Measurements from ENCODE around the gene ASB6.
A peak's percentile ranks its signal among the peaks of the same experiment; 100 is the strongest.

The ASB6 gene

DNA sequence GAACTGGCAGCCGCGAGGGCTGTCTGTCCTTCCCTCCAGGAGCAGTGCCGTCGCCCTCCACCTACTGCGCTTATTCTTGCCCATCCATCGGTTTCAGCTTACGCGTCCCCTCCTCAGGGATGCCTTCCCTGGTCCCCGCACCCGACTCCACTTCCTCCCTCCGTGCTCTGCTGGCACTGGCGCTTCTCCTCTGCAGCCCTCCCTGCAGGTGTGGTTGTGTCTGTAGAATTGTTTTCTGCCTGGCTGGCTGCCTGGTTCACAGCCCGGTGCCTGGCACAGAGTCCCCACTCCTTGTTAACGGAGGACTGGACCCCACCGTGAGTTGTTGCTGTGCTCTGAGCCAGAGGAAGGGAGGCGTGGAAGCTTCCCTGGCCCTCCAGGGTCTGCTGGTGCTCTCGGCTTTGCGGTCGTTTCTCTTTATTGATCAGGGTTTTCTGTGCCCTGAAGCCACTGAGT is 10.2 kb downstream of the ASB6 start:
- Histone ChIP-seq H2AK5ac (ENCODE audit: low read length, severe bottlenecking) (no peak overlapping the region), H3K36me3 (ENCODE audit: control insufficient read depth in 1 of 2, insufficient read depth in 2 of 2, low read depth in 1 of 2, low read length in 2 of 2) (peaks cover 43 to 56% of the 10 kb centered on the region in 2 experiments), H3K4me2 (ENCODE audit: low read length, poor library complexity, severe bottlenecking) (no peak overlapping the region), H3K4ac (ENCODE audit: low read depth in 1 of 2, low read length in 2 of 2) (no peak overlapping the region), H3K27me3 (ENCODE audit: control insufficient read depth in 1 of 2, insufficient read depth in 1 of 2, low read length in 2 of 2) (no peaks in the 10 kb centered on the region), H3K14ac (ENCODE audit: low read length in 2 of 2) (no peak overlapping the region), H4K91ac (ENCODE audit: low read length) (no peak overlapping the region), H2BK15ac (ENCODE audit: low read depth, poor library complexity, severe bottlenecking) (no peak overlapping the region), H2BK120ac (ENCODE audit: low read depth, low read length) (no peak overlapping the region), H2BK5ac (ENCODE audit: low read depth, low read length, poor library complexity, severe bottlenecking) (no peak overlapping the region), H3K23ac (ENCODE audit: low read length in 2 of 2) (peak overlapping the region in 1 of 2 experiments; percentile 38), H2AFZ (ENCODE audit: low read depth, low read length) (no peak overlapping the region), H4K8ac (ENCODE audit: low read length) (no peak overlapping the region), H3K79me1 (replicated peaks; ENCODE audit: low read length, poor library complexity, severe bottlenecking) (peaks cover 12% of the 10 kb centered on the region), H3K9ac (ENCODE audit: low read length) (no peak overlapping the region), H3K18ac (ENCODE audit: low read depth in 1 of 2, low read length in 2 of 2) (no peak overlapping the region), H2BK12ac (ENCODE audit: low read length in 2 of 2) (no peak overlapping the region), H3K4me1 (ENCODE audit: control insufficient read depth, insufficient read depth, low read depth, low read length) (peaks cover 47% of the 10 kb centered on the region), H3K4me3 (ENCODE audit: insufficient read depth in 1 of 2, low read depth in 1 of 2, low read length in 2 of 2) (no peak overlapping the region), H3K9me3 (ENCODE audit: control insufficient read depth, low read length) (no peaks in the 10 kb centered on the region), H3K27ac (ENCODE audit: low read length, poor library complexity, severe bottlenecking) (no peak overlapping the region)
- no peak for DNase-seq
- 92% methylated on average over 19 of the region's 19 CpGs for WGBS

- Histone ChIP-seq H3K9ac (ENCODE audit: low read length) (no peak overlapping the region), H3K4me3 (ENCODE audit: insufficient read depth in 1 of 2, low read depth in 1 of 2, low read length in 2 of 2) (no peak overlapping the region), H2BK5ac (ENCODE audit: low read depth, low read length, poor library complexity, severe bottlenecking) (no peak overlapping the region), H3K4ac (ENCODE audit: low read depth in 1 of 2, low read length in 2 of 2) (no peak overlapping the region), H2BK12ac (ENCODE audit: low read length in 2 of 2) (no peak overlapping the region), H3K4me1 (ENCODE audit: control insufficient read depth, insufficient read depth, low read depth, low read length) (peaks cover 47% of the 10 kb centered on the region), H3K14ac (ENCODE audit: low read length in 2 of 2) (peak overlapping the region in 1 of 2 experiments; percentile 19), H3K36me3 (ENCODE audit: control insufficient read depth in 1 of 2, insufficient read depth in 2 of 2, low read depth in 1 of 2, low read length in 2 of 2) (peaks cover 40 to 53% of the 10 kb centered on the region in 2 experiments), H2AFZ (ENCODE audit: low read depth, low read length) (no peak overlapping the region), H3K27me3 (ENCODE audit: control insufficient read depth in 1 of 2, insufficient read depth in 1 of 2, low read length in 2 of 2) (no peaks in the 10 kb centered on the region), H3K9me3 (ENCODE audit: control insufficient read depth, low read length) (no peaks in the 10 kb centered on the region), H4K8ac (ENCODE audit: low read length) (no peak overlapping the region), H2AK5ac (ENCODE audit: low read length, severe bottlenecking) (no peak overlapping the region), H2BK120ac (ENCODE audit: low read depth, low read length) (no peak overlapping the region), H2BK15ac (ENCODE audit: low read depth, poor library complexity, severe bottlenecking) (no peak overlapping the region), H4K91ac (ENCODE audit: low read length) (no peak overlapping the region), H3K4me2 (ENCODE audit: low read length, poor library complexity, severe bottlenecking) (no peak overlapping the region), H3K27ac (ENCODE audit: low read length, poor library complexity, severe bottlenecking) (no peak overlapping the region), H3K79me1 (replicated peaks; ENCODE audit: low read length, poor library complexity, severe bottlenecking) (peaks cover 12% of the 10 kb centered on the region), H3K18ac (ENCODE audit: low read depth in 1 of 2, low read length in 2 of 2) (no peak overlapping the region), H3K23ac (ENCODE audit: low read length in 2 of 2) (no peak overlapping the region)
- DNase-seq, result peak; percentile 18
- WGBS, result 87% methylated on average over 21 of the region's 21 CpGs
These were observed 10.8 kb downstream of the ASB6 start for GRCh38 chr9:129630967-129631673.

- Histone ChIP-seq H3K27me3 (ENCODE audit: control insufficient read depth in 1 of 2, insufficient read depth in 1 of 2, low read length in 2 of 2) (no peaks in the 10 kb centered on the region), H3K4ac (ENCODE audit: low read depth in 1 of 2, low read length in 2 of 2) (peak overlapping the region in 1 of 2 experiments; percentile 17), H3K23ac (ENCODE audit: low read length in 2 of 2) (no peak overlapping the region), H3K9me3 (ENCODE audit: control insufficient read depth, low read length) (no peaks in the 10 kb centered on the region), H2BK12ac (ENCODE audit: low read length in 2 of 2) (no peak overlapping the region), H3K9ac (ENCODE audit: low read length) (no peak overlapping the region), H3K79me1 (replicated peaks; ENCODE audit: low read length, poor library complexity, severe bottlenecking) (peaks cover 7% of the 10 kb centered on the region), H2BK120ac (ENCODE audit: low read depth, low read length) (no peak overlapping the region), H3K18ac (ENCODE audit: low read depth in 1 of 2, low read length in 2 of 2) (no peak overlapping the region), H4K91ac (ENCODE audit: low read length) (no peak overlapping the region), H3K4me1 (ENCODE audit: control insufficient read depth, insufficient read depth, low read depth, low read length) (peaks cover 47% of the 10 kb centered on the region), H3K4me2 (ENCODE audit: low read length, poor library complexity, severe bottlenecking) (no peak overlapping the region), H3K27ac (ENCODE audit: low read length, poor library complexity, severe bottlenecking) (no peak overlapping the region), H2AFZ (ENCODE audit: low read depth, low read length) (no peak overlapping the region), H2BK5ac (ENCODE audit: low read depth, low read length, poor library complexity, severe bottlenecking) (no peak overlapping the region), H2AK5ac (ENCODE audit: low read length, severe bottlenecking) (no peak overlapping the region), H3K14ac (ENCODE audit: low read length in 2 of 2) (no peak overlapping the region), H2BK15ac (ENCODE audit: low read depth, poor library complexity, severe bottlenecking) (no peak overlapping the region), H3K36me3 (ENCODE audit: control insufficient read depth in 1 of 2, insufficient read depth in 2 of 2, low read depth in 1 of 2, low read length in 2 of 2) (peaks cover 24 to 37% of the 10 kb centered on the region in 2 experiments), H4K8ac (ENCODE audit: low read length) (no peak overlapping the region), H3K4me3 (ENCODE audit: insufficient read depth in 1 of 2, low read depth in 1 of 2, low read length in 2 of 2) (no peak overlapping the region)
- WGBS, result 97% methylated on average over 6 of the region's 8 CpGs
- DNase-seq, result no peak
These were observed 12.6 kb downstream of the ASB6 start for GRCh38 chr9:129629251-129629820.

DNA sequence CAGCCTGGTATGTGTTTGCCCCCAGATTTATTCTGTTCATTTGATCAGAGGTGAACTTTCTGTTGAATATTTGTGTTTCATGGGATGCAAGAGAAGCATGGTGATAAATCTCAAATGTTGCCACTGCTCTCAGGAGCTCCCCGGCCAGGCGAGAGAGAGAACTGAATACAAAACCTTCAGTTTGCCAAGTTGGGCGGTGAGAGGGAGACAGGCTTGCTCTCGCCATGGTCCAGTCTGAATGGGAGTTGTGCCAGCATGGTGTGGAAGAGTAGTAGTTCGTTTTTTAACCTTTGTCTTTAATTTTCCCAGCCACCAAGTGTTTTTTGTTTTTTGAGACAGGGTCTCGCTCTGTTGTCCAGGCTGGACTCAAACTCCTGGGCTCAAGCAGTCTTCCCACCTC is 13.2 kb downstream of the ASB6 start:
- H4K91ac ChIP-seq (ENCODE audit: low read length), result no peak overlapping the region
- 92% methylated on average over 5 of the region's 6 CpGs for WGBS

More for the DNA sequence above, 13.2 kb downstream of the ASB6 start:
- Histone ChIP-seq H3K23ac (ENCODE audit: low read length in 2 of 2) (no peak overlapping the region), H3K4me2 (ENCODE audit: low read length, poor library complexity, severe bottlenecking) (no peak overlapping the region), H3K36me3 (ENCODE audit: control insufficient read depth in 1 of 2, insufficient read depth in 2 of 2, low read depth in 1 of 2, low read length in 2 of 2) (peaks cover 19 to 31% of the 10 kb centered on the region in 2 experiments), H3K4me3 (ENCODE audit: insufficient read depth in 1 of 2, low read depth in 1 of 2, low read length in 2 of 2) (no peak overlapping the region), H2AK5ac (ENCODE audit: low read length, severe bottlenecking) (no peak overlapping the region), H3K4me1 (ENCODE audit: control insufficient read depth, insufficient read depth, low read depth, low read length) (peaks cover 48% of the 10 kb centered on the region), H3K9me3 (ENCODE audit: control insufficient read depth, low read length) (no peaks in the 10 kb centered on the region), H3K27ac (ENCODE audit: low read length, poor library complexity, severe bottlenecking) (peak overlapping the region; percentile 83), H2BK120ac (ENCODE audit: low read depth, low read length) (no peak overlapping the region), H3K27me3 (ENCODE audit: control insufficient read depth in 1 of 2, insufficient read depth in 1 of 2, low read length in 2 of 2) (no peaks in the 10 kb centered on the region), H2AFZ (ENCODE audit: low read depth, low read length) (no peak overlapping the region), H4K8ac (ENCODE audit: low read length) (no peak overlapping the region), H3K4ac (ENCODE audit: low read depth in 1 of 2, low read length in 2 of 2) (no peak overlapping the region), H2BK12ac (ENCODE audit: low read length in 2 of 2) (no peak overlapping the region), H3K9ac (ENCODE audit: low read length) (peak overlapping the region; percentile 94), H2BK15ac (ENCODE audit: low read depth, poor library complexity, severe bottlenecking) (no peak overlapping the region), H3K79me1 (replicated peaks; ENCODE audit: low read length, poor library complexity, severe bottlenecking) (peaks cover 2% of the 10 kb centered on the region), H2BK5ac (ENCODE audit: low read depth, low read length, poor library complexity, severe bottlenecking) (no peak overlapping the region), H3K18ac (ENCODE audit: low read depth in 1 of 2, low read length in 2 of 2) (no peak overlapping the region), H3K14ac (ENCODE audit: low read length in 2 of 2) (no peak overlapping the region)
- DNase-seq, result no peak

All from mesenchymal stem cell (in vitro differentiated cells and primary cell).